GM10266 (cell line): ENCODE data around the gene ARAP3.
A peak's percentile ranks its signal among the peaks of the same experiment; 100 is the strongest.

ENCODE experiments used
- DNase-seq: peaks from one replicate; pipeline ENCODE4 v3.0.0; 2012; ENCODE audit errors: extremely low spot score
- TF ChIP-seq, protein P1 (sequence below): IDR thresholded peaks from 2 replicates; pipeline ENCODE4 v1.5.1; 2012; ENCODE audit warnings: mild to moderate bottlenecking, low read depth; ENCODE audit not compliant: control insufficient read depth, insufficient read depth; ENCODE audit errors: missing control alignments

Gene ARAP3

DNA sequence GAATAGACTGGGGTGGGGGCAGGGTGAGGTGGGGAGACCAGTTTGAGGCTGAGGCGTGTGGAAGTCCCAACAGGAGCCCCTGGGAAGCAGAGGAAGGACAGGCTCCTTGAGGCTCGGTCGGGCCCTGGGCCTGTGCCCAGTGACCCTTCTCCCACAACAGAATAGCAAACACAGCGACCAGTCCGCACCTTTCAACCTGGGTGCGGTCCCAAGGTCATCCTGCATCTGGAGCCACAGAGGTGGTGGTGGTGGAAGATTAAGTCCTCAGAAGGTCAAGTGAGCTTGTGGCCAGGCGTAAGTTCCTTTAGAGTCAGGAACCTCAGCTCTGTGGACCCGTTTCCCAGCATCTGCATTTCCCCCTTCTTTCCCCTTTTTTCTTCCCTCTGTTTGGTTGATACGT, 26.0 kb upstream of the ARAP3 start:
- TF ChIP-seq, protein P1, sequence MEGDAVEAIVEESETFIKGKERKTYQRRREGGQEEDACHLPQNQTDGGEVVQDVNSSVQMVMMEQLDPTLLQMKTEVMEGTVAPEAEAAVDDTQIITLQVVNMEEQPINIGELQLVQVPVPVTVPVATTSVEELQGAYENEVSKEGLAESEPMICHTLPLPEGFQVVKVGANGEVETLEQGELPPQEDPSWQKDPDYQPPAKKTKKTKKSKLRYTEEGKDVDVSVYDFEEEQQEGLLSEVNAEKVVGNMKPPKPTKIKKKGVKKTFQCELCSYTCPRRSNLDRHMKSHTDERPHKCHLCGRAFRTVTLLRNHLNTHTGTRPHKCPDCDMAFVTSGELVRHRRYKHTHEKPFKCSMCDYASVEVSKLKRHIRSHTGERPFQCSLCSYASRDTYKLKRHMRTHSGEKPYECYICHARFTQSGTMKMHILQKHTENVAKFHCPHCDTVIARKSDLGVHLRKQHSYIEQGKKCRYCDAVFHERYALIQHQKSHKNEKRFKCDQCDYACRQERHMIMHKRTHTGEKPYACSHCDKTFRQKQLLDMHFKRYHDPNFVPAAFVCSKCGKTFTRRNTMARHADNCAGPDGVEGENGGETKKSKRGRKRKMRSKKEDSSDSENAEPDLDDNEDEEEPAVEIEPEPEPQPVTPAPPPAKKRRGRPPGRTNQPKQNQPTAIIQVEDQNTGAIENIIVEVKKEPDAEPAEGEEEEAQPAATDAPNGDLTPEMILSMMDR, result no peak
- DNase-seq, result no peak

DNA sequence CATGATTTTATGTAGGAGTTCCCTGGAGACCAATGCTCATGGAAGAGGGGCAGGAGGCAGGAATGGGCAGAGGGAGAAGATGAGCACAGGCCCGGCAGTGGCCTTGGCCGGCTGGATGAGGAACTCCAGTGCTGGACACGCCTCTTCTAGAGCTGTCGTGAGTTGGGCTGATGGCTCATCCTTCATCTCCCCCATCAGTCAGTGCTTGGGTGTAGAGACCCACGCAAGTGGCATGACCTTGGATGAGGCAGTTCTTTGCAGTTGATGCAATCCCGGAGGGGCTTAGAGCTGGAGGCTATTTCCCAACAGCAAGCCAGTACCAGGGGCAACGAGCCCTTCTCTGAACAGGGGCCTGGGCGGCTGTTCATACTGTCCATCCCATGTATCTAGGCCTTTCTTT, 25.5 kb upstream of the ARAP3 start:
- TF ChIP-seq, protein P1, result no peak
- DNase-seq, result no peak

DNA sequence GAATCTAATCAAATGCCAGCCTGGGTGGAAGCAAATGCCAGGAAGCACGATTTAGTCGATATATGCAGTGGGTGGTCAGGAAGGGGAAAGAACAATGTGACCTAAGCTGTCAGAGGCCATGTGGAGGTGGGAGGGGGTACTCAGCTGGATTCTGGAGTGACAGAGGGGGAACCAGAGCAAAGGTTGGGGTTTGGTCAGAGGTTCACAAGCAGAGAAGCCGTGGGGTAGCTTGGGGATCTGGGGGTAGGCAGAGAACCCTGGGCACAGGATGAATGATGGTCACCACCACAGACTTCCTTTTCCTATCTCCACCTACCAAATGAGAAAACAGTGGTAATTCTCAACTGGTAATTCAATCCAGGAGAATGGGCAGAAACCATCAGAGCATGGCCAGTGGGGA, 24.1 kb upstream of the ARAP3 start:
- TF ChIP-seq, protein P1, result no peak
- no peak for DNase-seq

DNA sequence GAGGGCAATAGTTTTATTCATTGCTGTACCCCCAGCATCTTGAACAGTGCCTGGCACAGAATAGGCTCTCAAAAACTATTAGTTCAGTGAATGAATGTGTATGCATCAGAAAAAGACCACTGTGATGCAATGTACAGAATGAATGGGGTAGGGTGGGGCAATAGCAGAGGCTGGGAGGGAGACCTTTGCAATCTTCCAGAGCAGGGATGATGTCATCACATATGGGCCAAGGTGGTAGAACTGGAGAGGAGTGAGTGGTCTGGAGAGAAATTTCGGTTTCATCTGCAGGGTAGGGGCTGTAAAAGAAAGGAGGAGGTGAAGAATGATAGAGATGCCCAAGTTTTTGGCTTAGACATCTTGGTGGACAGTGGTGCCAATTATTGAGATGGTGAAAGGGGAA, 23.4 kb upstream of the ARAP3 start:
- TF ChIP-seq, protein P1, result no peak

DNA sequence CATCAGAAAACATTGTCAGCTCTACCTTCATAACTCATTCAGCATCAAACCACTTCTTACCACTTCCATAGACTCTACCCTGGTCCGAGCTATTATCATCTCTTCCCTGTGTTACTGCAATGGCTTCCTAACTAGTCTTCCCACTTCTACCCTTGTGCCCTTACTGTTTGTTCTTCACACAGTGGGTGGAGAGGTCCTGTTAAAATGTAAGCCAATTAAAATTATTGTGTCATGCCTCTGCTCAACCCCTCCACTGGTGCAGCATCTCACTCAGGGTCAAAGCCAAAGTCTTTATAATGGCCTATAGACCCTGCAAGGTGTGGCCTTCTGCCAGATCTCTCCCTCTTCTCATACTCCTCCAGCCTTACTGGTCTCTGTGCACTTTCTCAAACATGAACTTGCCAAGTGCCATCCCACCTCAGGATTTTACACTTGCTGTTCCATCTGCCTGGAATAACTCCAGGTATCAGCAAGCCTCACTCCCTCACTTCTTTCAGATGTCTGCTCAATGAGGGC, 22.8 kb upstream of the ARAP3 start:
- TF ChIP-seq, protein P1, result no peak
- DNase-seq, result no peak

More for the DNA sequence above, 23.4 kb upstream of the ARAP3 start:
- DNase-seq, result no peak

DNA sequence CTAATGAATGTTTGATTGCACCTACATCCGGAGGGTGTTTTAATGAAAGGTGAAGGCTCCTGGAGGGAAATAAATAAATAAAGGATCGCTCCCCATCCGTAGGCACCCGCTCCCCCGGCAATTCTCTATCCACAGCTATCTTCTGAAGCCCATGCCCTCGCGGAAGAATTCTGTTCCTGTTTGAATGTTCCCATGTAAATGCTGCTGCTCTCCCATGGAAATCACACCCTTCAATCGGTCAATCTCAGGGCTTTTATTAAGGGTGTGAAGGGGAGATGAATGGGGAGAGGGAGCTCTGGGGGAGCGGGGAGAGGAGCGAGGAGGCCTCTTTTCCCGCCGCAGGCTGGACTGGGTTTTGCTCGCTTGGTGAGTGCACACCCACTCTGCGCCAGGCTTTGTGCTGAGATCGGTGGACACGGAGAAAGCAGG, 21.1 kb upstream of the ARAP3 start:
- DNase-seq, result no peak
- TF ChIP-seq, protein P1, result no peak

DNA sequence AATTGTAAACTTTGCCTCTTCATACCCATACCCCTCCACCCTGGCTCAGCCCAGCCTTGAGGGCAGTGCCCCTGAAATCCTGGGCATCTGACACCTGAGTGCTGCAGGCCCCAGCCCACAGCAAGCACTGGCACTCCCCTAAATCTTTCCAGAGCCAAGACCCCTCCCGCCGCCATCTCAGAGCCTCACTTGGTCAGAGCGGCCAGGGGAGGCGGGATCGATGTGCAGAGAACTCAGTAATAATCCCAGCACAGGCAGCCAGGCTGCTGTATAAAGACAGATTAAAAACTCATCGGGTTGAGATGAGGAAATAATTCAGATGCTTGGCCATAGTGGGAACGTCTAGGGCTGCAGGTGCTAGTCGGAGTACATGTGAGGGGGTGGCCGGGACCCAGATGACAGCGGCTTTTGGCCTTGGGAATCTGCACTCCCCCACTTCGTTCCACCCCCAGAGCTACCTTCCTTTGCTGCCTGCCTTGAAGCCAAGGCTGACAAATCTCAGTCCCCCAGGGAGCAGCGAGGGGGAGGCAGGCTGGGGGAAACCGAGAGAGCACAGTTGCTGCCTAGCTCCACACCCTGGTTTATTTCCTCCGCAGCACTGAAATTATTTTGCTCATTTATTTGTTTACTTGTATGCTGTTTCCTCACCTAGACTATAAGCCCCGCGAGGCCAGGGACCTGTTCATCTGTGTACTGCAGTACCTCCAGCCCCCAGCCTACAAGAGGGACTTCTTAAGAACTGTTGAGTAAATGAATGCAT, 19.5 kb upstream of the ARAP3 start:
- TF ChIP-seq, protein P1, result no peak
- DNase-seq, result peak; percentile 44
